DOHH2 (cell line): ENCODE data around the gene DDX60.

ENCODE experiments used
- H3F3A ChIP-seq: fragments of 200-600 bp; sonication (generic), shearing (Covaris generic); 2 replicates; pipeline ENCODE4 v1.6.0; 2016; ENCODE audit warnings: antibody characterized with exemption, mild to moderate bottlenecking; ENCODE audit not compliant: control insufficient read depth, insufficient read depth
- H3K27ac ChIP-seq: fragments of 200-600 bp; sonication (generic); 2 replicates; pipeline ENCODE4 v1.5.1; 2014; ENCODE audit warnings: low read depth, mild to moderate bottlenecking, low read length, moderate library complexity
- H3K27me3 ChIP-seq: fragments of 200-600 bp; sonication (generic); 2 replicates; pipeline ENCODE4 v1.6.1; 2014; ENCODE audit warnings: mild to moderate bottlenecking, low read length, mixed read lengths; ENCODE audit not compliant: control insufficient read depth
- H3K36me3 ChIP-seq: fragments of 200-600 bp; sonication (generic); 2 replicates; pipeline ENCODE4 v1.6.1; 2014; ENCODE audit warnings: mild to moderate bottlenecking, low read length, moderate library complexity, mixed read lengths; ENCODE audit not compliant: control insufficient read depth
- H3K4me1 ChIP-seq: fragments of 200-600 bp; sonication (generic); 2 replicates; pipeline ENCODE4 v1.6.1; 2014; ENCODE audit warnings: mild to moderate bottlenecking, low read length, mixed read lengths; ENCODE audit not compliant: control insufficient read depth
- H3K4me2 ChIP-seq: fragments of 200-600 bp; sonication (generic); 2 replicates; pipeline ENCODE4 v1.6.0; 2014; ENCODE audit warnings: mild to moderate bottlenecking, low read length, moderate library complexity
- H3K4me3 ChIP-seq: fragments of 200-600 bp; sonication (generic); 2 replicates; pipeline ENCODE4 v1.5.1; 2014; ENCODE audit warnings: mild to moderate bottlenecking, low read length, mixed read lengths
- H3K79me2 ChIP-seq: fragments of 200-600 bp; sonication (generic); 2 replicates; pipeline ENCODE4 v1.6.1; 2014; ENCODE audit warnings: mild to moderate bottlenecking, low read length, mixed read lengths; ENCODE audit not compliant: control insufficient read depth
- H3K9me2 ChIP-seq: fragments of 200-600 bp; sonication (generic); replicated peaks from 2 replicates; pipeline ENCODE4 v1.6.1; 2014; ENCODE audit warnings: mild to moderate bottlenecking, low read length, mixed read lengths; ENCODE audit not compliant: control insufficient read depth
- H3K9me3 ChIP-seq: fragments of 200-600 bp; sonication (generic); 2 replicates; pipeline ENCODE4 v1.6.1; 2014; ENCODE audit warnings: antibody characterized with exemption, low read length, mixed read lengths; ENCODE audit not compliant: control insufficient read depth, insufficient read depth
- H4K20me1 ChIP-seq: fragments of 200-600 bp; sonication (generic); 2 replicates; pipeline ENCODE4 v1.6.0; 2014; ENCODE audit warnings: low read depth, mild to moderate bottlenecking, antibody characterized with exemption, low read length, moderate library complexity; ENCODE audit not compliant: control insufficient read depth, insufficient read depth
- EZH2phosphoT487 ChIP-seq: fragments of 200-600 bp; sonication (generic); IDR thresholded peaks from 2 replicates; pipeline ENCODE4 v1.6.1; 2017; ENCODE audit warnings: borderline replicate concordance, mild to moderate bottlenecking, antibody characterized with exemption, low read length, moderate library complexity, mixed read lengths
- TF ChIP-seq, protein P1 (sequence below): fragments of 200-600 bp; sonication (generic); IDR thresholded peaks from one replicate; pipeline ENCODE4 v1.5.1; 2014; ENCODE audit warnings: antibody characterized with exemption, mild to moderate bottlenecking, low read depth, low read length; ENCODE audit not compliant: poor library complexity, severe bottlenecking

The DDX60 gene

GRCh38 chr4:168321006-168321405 lies 2.5 kb upstream of the DDX60 start:
- Histone ChIP-seq H3K9me3 (no peaks in the 10 kb centered on the region), H4K20me1 (no peaks in the 10 kb centered on the region), H3K36me3 (no peaks in the 10 kb centered on the region), H3K4me3 (no peak overlapping the region), H3F3A (no peaks in the 10 kb centered on the region), H3K79me2 (no peaks in the 10 kb centered on the region), H3K4me1 (peaks cover 7% of the 10 kb centered on the region; the same call in 1 of the 2 replicates), H3K27ac (no peak overlapping the region), H3K4me2 (no peak overlapping the region), H3K27me3 (no peaks in the 10 kb centered on the region), H3K9me2 (no peaks in the 10 kb centered on the region)
- TF ChIP-seq EZH2phosphoT487: no peak
- TF ChIP-seq, protein P1, sequence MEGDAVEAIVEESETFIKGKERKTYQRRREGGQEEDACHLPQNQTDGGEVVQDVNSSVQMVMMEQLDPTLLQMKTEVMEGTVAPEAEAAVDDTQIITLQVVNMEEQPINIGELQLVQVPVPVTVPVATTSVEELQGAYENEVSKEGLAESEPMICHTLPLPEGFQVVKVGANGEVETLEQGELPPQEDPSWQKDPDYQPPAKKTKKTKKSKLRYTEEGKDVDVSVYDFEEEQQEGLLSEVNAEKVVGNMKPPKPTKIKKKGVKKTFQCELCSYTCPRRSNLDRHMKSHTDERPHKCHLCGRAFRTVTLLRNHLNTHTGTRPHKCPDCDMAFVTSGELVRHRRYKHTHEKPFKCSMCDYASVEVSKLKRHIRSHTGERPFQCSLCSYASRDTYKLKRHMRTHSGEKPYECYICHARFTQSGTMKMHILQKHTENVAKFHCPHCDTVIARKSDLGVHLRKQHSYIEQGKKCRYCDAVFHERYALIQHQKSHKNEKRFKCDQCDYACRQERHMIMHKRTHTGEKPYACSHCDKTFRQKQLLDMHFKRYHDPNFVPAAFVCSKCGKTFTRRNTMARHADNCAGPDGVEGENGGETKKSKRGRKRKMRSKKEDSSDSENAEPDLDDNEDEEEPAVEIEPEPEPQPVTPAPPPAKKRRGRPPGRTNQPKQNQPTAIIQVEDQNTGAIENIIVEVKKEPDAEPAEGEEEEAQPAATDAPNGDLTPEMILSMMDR: no peak

DNA sequence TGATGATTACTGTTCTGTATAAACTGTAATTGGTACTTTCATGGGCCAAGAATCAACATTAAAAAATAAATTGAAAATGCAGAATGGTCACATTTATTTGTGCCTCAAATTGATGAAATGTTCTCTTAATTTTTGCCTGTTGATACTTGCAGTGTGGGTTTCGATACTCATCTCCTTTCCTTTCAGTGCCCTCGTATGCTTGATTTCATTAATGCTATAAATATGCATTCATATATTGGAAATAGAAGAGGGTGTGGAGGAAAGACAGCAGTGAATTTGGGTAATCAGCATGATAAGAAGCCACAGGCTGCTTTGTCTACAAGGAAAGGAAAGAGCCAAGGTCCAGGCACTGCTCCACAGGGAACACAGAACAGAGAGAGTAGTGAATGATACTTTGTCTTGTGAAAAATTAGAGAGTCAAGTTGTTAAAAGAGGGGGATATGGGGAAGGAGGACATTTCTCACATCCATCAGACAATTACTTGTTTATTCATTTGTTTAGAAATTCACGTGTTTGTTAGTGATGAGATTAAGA lies 1.0 kb upstream of the DDX60 start:
- H4K20me1 ChIP-seq: no peaks in the 10 kb centered on the region
- H3K9me2 ChIP-seq: no peaks in the 10 kb centered on the region
- H3K9me3 ChIP-seq: no peaks in the 10 kb centered on the region
- no peak overlapping the region for H3K4me2 ChIP-seq
- no peaks in the 10 kb centered on the region for H3K36me3 ChIP-seq
- H3K4me1 ChIP-seq: peaks cover 7% of the 10 kb centered on the region; the same call in 1 of the 2 replicates
- H3K79me2 ChIP-seq: no peaks in the 10 kb centered on the region
- no peak overlapping the region for H3K27ac ChIP-seq
- H3F3A ChIP-seq: no peaks in the 10 kb centered on the region
- H3K27me3 ChIP-seq: no peaks in the 10 kb centered on the region
- TF ChIP-seq, protein P1: no peak
- TF ChIP-seq EZH2phosphoT487: no peak
- H3K4me3 ChIP-seq: no peak overlapping the region

GRCh38 chr4:168317621-168318020 lies 931 bp downstream of the DDX60 start:
- Histone ChIP-seq H3K4me1 (peaks cover 7% of the 10 kb centered on the region; the same call in 1 of the 2 replicates), H3K27ac (no peak overlapping the region), H4K20me1 (no peaks in the 10 kb centered on the region), H3K4me2 (no peak overlapping the region), H3K9me2 (no peaks in the 10 kb centered on the region), H3K36me3 (no peaks in the 10 kb centered on the region), H3K27me3 (no peaks in the 10 kb centered on the region), H3K4me3 (no peak overlapping the region), H3F3A (no peaks in the 10 kb centered on the region), H3K79me2 (no peaks in the 10 kb centered on the region), H3K9me3 (no peaks in the 10 kb centered on the region)
- TF ChIP-seq EZH2phosphoT487: no peak
- TF ChIP-seq, protein P1: no peak
